ENCODE data around the gene ZNF292.
"Not testable (repeated sequence)": the region's sequence is repeated elsewhere in the genome, so short reads cannot be mapped to it uniquely, and the experiment has no call there.

ZNF292 gene

DNA sequence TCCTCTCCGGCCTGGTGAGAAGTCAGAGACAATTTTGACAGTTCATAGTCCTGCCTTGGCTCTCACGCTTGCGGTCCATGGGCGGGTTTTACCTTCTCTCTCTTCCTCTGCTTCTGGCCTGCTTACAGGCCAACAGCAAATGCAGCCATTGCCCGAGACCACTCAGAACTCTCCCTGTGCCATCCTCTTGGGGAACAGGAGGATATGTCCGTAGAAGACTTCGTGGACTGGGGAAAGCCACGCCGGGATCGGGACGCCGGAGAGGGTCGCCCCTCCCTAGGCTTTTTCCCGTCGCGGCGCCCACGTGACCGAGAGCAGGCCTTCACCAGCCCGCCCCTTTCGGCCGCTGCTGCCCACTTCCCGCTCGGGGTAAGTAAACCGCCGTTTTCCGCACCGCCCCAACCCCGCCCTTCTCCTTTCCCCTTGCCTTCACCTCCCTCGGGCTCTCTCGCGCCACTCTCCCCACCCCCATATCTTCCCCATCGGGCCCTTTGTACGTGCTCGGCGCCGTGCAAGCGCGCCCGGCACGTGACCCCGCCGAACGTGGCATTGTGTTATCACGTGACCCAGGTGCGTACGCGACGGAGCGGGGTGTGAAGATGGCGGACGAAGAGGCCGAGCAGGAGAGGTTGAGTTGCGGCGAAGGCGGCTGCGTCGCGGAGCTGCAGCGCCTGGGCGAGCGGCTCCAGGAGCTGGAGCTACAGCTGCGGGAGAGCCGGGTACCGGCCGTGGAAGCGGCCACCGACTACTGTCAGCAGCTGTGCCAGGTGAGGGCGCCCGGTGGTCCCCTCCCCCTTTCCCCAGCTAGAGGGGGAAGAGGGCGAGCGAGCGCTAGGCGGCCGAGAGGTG is at the start of gene ZNF292:
Gene ZNF292 (plus strand): TSS at position 573 of the 849 bp plus-strand sequence. CDS start 27 bp downstream, at position 600.
- peak; percentile 93 for DNase-seq (ENCODE audit: low read depth)

DNA sequence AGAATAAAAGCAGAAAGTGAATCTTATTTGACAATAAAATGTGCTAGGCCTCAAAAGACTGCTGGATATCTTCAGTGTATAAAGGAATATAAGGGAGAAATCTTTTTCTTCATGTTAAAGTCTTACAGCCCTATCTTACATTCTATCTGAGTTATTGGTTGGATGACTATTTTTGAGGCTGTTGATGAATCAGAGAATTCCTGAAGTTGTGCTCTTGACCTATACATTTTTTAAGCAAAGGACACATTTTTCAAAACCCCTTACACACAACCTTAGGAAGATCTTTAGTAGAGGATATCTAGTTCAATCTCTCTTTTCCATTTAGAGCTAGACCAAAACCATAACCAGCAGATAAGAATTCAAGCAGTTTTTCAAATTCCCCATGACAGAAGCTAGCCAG is 49.5 kb upstream of the ZNF292 start:
- no peak for DNase-seq (ENCODE audit: low read depth)

DNA sequence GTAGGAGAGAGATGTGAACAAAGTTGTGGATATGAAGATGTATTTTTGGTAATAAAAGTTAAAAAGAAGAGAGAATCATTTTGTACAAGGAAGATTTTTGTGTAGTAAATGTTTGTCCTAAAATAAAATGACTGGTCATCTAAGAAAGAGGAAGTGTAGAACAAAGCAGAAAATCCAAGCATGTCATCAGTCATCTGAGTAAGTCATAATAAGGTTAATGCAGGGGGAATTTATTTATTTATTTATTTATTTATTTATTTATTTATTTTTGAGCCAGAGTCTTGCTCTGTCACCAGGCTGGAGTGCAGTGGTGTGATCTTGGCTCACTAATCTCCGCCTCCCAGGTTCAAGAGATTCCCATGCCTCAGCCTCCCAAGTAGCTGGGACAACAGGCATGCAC is 44.7 kb upstream of the ZNF292 start:
- no peak for DNase-seq (ENCODE audit: low read depth)

DNA sequence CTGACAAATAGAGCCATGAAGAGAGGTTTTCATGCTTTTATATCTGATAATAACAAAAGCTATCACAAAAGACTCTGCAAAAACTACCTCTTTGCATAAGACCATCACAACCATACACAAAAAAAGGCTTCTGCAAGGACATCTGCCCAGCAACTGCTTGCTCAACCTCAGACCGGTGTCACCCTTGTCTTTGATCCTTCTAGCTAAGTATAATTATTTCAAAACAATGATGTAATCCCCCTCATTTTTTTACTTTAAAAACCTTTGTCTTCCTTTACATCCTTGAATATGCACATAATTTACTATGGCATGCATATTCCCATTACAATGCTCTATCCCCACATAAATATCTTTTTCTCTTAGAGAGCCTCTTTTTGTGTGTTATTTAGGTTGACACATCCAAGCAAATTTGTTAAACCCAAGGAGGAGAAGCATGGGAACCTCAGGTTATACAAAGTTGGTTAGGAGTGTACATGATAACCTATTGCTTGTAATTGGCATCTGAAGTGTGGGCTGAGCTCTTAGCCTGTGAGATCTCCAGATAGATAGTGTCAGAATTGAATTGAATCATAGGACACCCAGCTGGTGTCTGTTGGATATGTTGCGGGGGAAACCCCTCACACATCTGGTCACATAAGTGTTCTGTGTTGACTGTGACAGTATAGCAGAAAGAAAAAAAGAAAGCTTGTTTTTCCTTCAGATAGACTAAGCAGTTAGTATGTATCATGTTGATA is 39.8 kb upstream of the ZNF292 start:
- DNase-seq (ENCODE audit: low read depth): no peak

DNA sequence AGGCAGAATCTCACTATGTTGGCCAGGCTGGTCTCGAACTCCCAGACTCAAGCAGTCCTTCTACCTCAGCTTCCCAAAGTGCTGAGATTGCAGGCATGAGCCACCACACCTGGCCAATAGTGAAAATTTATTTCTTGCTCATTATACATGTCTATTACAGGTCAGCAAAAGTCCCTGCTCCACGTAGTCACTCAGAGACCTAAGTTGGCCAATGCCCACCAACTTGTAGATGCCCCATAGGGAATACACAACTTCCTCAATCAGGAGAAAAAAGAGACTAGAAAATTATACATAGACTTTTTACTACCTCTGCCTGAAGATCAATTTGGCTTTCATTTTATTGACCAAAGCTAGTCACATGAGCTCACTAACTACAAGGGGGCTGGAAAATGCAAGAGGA is 38.4 kb upstream of the ZNF292 start:
- no peak for DNase-seq (ENCODE audit: low read depth)

DNA sequence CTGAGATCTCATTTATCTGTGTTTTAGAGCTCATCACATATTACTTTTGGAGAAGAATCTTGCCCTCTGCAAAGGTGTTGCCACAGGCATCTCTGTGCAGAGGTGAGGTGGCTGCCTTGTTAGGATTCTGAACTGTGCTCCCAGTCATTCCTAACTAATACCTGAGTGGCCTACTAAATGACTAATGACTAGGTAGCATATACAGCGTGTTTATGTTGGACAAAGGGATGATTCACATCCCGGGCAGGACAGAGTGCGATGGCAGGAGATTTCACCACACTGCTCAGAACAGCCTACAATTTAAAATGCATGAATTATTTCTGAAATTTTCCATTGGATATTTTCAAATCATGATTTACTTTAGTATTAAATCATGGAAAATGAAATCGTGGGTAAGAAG is 37.3 kb upstream of the ZNF292 start:
- no peak for DNase-seq (ENCODE audit: low read depth)

DNA sequence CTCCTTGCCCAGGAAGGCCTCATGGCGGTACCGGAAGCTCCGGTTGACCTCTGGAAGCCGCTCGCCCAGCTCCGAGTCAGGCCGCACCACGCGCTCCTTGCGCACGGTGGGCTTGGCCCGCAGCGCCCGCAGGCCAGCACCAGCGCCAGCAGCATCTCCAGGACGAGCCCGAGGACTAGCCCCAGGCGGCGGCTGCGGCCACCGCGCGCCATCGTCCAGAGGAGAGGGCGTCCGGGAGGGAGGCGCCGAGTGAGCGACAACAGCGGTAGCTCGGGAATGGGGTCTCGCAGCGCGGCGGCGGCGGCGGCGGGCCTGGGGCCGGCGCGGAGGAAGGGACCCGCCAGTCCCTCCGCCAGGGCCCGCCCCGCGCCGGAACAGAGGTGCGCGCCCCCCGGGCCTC is 32.9 kb upstream of the ZNF292 start:
- DNase-seq (ENCODE audit: low read depth): no peak

DNA sequence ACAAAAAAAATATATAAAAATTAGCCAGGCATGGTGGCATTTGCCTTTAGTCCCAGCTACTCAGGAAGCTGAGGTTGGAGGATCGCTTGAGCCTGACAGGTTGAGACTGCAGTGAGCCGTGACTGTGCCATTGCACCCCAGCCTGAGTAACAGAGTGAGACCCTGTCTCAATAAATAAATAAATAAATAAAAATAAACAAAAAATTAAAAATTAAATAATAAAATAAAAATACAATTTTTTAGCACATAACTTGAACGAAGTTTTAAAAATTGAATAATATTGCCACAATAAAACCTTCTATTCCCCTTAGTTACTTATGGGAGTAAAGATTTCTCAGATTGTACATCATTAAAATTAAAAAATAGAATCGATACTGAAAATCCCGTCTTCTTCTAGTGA is 31.3 kb upstream of the ZNF292 start:
- DNase-seq (ENCODE audit: low read depth): no peak

DNA sequence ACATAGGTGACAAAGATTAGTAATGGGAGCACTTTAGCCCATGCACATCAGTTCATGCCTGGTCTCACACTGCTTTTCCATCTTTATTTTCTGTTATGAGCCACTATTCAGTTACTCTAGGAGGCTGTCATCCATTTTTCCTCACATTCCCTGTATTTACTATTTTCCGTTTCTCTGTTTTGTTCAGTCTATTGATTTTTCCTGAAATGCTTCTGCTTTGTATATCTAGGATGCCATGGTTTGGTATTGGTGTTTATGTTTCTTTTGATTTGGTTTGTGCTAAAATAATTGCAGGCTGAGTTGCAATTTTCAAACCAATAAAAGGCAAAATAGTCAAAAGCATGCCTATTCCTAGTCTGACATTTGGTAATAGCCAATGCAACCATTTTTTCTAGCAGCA is 28.9 kb upstream of the ZNF292 start:
- no peak for DNase-seq (ENCODE audit: low read depth)

DNA sequence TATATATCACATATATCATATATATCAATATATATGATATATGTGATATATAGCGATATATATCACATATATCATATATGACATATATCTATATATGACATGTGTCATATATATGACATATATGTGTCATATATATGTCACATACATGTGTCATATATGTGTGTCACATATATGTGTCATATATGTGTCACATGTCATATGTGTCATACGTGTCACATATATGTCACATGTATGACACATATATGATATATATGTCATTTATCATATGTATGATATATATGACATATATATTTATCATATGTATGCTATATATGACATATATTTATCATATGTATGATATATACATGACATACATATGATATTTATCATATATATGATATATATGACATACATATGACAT is 27.6 kb upstream of the ZNF292 start:
- DNase-seq (ENCODE audit: low read depth): no peak

DNA sequence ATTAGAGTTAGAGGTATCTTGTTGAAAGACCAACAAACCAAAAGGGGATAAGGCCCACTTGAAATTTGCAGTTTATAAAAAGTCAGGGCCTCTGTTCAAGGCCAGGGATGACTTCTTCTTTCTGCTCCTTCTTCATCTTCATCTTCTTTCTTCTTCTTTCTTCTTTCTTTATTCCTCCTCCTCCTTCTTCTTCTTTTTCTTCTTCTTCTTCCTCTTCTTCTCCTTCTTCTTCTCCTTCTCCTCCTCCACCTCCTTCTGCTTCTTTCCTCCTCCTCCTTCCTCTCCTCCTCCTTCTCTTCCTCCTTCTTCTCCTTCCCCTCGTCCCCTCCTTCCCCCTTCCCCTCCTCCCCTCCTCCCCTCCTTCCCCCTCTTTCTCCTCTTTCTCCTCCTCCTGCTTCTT is 18.4 kb upstream of the ZNF292 start:
- DNase-seq (ENCODE audit: low read depth): no peak

DNA sequence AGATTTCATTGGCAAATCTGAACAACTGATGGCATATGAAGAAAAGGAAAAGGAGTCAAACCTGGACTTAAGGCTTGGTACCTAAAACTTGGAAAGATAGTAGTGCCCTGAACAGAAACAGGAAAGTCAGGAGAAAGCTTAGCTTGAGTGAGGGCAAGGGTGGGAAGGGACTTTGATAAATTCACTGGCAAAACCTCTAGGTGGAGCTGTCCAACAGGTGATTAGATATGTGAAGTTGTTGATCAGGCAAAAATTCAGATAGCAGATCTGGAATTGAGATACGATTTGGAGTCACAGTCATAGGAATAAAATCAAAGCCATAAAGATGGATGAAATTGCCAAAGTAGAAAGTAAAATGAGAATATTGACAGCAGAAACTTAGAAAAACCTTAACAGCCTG is 16.1 kb upstream of the ZNF292 start:
- DNase-seq (ENCODE audit: low read depth): peak; percentile 42

DNA sequence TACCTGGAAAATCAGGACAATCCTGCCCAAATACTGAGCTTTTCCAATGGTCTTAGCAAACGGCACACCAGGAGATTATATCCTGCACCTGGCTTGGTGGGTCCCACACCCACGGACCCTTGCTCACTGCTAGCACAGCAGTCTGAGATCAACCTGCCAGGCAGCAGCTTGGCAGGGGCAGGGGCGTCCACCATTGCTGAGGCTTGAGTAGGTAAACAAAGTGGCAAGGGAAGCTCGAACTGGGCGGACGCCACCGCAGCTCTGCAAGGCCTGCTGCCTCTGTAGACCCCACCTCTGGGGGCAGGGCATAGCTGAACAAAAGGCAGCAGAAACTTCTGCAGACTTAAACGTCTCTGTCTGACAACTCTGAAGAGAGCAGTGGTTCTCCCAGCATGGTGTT is 15.4 kb upstream of the ZNF292 start:
- not testable (repeated sequence) for DNase-seq (ENCODE audit: low read depth)

DNA sequence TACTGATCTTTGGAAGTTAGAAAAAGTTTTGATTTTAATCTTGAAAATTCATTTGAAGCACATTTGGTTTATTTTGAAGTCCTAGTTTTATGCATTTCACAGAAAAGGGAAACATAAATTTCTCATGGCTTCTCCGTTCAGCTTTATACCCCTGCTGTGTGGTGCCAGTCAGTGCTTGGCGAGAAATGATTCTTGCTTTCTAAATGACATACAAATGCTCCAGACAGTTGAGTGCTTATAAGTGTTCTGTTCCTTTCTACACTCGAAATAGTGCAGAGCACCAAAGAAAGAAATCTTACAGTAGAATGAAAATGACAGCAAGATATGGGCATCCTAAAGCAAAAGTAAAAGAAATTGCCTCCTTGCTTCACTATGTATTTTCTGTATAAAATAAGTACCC is 9.0 kb upstream of the ZNF292 start:
- DNase-seq (ENCODE audit: low read depth): no peak

DNA sequence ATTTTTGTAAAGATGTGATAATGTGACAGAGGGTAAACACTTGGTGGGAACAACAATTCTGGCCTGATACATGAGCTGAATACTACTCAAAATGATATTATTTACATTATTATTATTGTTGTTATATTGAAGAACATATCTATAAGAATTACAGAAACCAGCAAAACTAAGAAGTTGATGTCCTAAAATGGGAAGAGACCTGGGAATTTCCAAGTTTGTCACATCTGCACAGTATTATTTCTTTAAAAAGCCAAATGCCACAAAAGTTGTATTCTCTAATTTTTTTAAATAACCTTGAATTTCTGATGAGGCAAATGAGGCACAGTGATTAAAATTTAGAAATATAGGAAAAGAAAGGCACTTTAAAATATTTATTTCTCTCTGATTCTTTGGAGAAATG is 5.0 kb upstream of the ZNF292 start:
- DNase-seq (ENCODE audit: low read depth): no peak

DNA sequence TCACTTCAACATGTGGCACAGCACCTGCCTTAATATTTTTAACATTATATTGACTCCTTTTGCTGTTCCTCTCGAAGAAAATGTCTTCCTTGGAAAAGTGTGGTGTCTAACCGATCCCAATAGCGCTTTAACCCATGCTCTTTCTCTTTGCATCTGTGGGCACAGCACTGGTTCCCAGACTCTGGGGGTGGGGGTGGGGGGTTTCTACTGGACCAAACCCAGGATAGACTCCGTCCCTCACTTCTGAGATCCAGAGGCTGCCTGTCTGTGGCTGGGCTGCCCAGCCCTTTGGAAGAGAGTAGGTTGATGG is 3.9 kb upstream of the ZNF292 start:
- DNase-seq (ENCODE audit: low read depth): no peak

DNA sequence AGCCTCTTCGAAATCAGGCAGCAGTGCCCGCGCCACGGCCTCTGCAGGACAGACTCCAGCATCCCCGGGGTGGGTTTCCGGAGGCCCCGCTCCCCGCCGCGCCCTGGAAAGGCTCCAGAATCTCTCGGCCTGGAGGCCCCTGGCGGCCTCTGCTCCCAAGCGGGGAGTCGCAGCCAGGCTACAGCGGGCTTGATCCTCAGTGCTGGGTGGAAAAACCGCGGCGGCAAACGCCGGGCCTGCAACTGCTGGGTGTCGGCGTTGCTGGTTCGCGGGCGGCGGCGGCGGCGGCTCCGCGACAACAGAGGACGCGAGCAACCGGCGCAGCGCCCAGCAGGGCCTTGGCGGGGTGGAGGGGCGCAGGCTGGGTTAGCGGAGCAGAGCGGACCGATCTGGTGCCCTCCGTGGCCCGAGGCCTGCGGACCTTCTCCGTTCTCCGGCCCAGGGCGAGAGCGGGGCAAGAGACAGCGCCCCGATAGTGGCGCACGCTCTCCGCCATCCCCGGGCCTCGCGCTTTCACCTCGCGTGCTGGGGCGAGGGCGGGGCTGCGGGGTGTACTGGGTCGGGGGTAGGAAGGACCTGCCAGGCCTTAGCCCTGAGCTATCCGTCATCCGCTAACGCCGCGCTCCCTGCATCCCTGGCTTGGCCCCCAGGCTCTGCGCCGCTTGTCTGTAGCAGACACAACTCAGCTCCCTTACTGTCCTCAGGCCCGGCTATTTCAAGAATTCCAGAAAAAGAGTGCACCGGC is 3.4 kb upstream of the ZNF292 start:
- DNase-seq (ENCODE audit: low read depth): peak; percentile 54

DNA sequence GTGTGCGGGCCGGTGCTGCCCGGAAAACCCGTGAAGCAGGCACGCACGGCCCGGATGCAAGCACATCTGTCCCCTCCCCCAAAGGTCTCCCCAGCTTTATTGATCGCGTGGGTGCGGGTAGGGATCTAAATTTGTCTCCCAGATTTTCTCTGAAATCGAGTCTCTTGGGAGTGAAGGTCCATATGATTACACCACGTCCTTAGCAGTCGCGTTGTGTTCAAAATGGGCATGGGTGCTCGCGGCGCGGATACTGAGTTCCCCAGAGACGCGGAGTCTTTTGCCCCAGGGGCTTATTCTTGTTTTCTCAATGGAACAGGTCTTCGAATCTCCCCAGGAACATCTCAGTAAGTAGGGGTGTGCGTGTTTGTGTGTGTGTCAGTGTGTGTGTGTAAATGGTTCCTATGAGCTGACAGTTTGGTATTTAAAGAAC is 2.8 kb upstream of the ZNF292 start:
- no peak for DNase-seq (ENCODE audit: low read depth)

DNA sequence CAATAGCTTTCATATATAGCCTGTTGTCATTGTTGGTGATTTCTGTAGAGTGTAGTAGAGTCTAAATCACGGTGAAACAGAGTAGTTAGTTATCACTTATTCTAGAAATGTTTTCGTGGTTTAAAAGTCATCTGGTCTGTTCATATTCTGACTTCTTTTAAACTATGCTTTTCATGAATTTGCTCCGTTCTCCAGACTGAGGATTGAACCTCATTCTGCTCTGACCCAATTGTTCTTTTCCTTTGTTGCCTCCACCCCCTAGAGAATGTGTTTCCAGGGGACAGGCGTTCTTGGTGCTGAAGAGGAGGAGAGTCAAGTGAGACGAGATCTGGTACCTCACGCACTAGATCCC is 748 bp upstream of the ZNF292 start:
- no peak for DNase-seq (ENCODE audit: low read depth)

DNA sequence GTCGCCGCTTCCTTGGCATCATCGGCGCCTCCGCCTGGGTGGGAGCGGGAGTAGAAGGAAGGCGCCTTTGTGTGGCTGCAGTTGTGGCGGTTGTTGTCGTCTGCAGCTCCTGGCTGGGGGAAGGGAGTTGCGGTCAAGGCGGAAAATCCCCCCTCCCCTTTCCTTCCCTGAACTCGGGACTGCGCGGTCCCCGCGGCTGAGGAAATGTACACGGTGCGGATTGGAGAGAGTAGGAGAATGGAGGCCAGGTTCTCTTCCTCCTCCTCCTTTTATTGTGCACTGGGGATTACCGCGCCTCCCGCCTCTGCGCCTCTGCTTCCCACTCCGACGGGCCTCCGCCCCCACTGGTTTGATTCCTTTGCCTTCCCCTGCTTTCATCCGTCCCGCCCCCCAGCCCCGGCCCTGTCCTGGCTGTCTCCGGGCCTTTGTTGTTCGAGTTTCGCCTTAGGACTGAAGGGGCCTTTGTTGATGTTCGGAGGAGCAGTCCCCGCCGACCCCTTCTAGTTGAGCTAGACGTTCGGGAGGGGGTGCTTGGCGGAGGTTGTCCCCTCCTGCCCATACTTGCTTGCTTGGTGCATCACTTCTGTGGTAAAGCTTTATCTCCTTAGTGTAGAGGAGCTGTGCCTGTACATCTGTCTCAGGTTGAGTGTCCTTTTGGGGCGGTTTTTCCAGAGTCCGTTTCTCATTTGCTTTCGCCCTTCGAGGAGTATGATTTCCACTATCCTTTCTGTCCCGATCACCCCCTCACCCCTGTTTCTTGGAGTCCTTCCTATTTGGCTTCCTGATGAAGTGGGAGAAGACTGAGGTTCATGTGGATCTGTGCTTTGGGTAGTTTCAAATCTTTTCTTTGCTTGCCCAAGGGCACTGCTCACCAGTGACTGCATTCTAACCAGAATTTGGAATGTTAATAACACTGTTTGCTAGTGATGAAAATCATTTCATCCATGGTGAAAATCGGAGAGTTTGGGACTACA is 764 bp downstream of the ZNF292 start:
- DNase-seq (ENCODE audit: low read depth): peak; percentile 39

DNA sequence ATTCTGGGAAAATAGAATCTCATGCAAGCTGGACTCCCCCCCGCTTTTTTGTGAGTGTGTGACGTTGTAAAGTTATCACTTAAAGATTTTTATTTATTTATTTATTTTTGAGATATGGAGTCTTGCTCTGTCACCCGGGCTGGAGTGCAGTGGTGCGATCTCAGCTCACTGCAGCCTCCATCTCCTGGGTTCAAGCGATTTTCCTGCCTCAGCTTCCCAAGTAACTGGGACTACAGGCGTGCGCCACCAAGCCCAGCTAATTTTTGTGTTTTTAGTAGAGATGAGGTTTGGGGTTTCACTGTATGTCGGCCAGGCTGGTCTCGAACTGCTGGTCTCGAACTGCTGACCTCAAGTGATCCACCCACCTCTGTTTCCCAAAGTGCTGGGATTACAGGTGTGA is 2.2 kb downstream of the ZNF292 start:
- not testable (repeated sequence) for DNase-seq (ENCODE audit: low read depth)

DNA sequence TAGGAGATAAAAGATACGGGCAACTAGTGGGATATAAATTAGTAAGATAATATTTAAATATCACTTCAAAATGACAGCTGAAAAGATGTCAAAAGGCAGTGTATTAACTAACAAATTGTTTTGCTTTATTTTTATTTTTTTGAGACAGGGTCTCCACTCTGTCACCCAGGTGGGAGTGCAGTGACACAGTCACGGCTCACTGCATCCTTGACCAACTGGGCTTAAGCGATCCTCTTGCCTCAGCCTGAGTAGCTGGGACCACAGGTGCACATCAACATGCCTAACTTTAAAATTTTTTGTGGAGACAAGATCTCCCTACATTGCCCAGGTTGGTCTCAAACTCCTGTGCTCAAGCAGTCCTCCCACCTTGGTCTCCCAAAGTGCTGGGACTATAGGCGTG is 5.9 kb downstream of the ZNF292 start:
- DNase-seq (ENCODE audit: low read depth): no peak

All from activated gamma-delta T cell treated with anti-CD3 and anti-CD28 coated beads, Interleukin-2, amount 50 U/mL, for 16 hours (primary cell).